ENCODE data around the gene LYST.
"Not testable (repeated sequence)": the region's sequence is repeated elsewhere in the genome, so short reads cannot be mapped to it uniquely, and the experiment has no call there.

The LYST gene

DNA sequence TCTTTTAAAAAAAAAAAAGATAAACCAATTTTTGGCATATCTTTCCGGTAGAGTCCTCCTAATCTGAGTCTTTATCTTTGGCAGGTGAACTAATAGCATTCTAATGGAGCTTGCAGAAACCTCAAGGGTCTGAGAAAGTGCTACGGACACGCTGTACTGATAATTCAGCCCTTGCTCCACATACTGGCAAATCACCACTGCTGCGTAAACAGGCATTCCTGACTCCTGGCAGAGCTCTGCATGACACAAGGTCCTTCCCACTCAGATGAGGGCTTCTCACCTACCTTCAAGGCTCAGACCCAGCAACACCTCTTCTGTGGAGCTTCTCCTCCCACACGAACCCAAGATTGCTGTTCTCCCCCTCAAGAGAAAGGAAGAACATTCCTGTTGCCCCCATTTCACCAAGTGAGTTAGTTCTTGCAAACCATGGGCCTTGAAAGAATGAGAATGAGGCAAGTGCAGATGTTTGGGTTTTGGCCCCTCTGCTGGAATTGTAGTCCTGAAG, 48.0 kb downstream of the LYST start:
- DNase-seq (ENCODE audit: low read depth): no peak

DNA sequence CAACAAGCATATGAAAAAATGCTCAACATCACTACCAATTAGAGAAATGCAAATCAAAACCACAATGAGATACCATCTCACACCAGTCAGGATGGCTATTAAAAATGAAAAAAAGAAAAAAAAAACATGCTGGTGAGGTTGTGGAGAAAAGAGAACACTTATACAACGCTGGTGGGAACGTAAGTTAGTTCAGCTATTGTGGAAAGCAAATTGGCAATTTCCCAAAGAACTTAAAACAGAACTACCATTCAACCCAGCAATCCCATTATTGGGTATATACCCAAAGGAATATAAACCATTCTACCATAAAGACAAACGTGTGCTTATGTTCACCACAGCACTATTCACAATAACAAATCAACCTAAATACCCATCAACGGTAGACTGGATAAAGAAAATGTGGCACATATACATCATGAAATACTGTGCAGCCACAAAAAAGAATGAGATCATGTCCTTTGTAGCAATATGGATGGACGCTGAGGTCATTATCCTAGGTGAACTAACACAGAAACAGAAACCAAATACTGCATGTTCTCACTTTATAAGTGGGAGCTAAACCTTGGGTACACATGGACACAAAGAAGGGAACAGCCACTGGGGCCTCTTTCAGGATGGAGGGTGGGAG, 49.5 kb downstream of the LYST start:
- DNase-seq (ENCODE audit: low read depth): no peak

DNA sequence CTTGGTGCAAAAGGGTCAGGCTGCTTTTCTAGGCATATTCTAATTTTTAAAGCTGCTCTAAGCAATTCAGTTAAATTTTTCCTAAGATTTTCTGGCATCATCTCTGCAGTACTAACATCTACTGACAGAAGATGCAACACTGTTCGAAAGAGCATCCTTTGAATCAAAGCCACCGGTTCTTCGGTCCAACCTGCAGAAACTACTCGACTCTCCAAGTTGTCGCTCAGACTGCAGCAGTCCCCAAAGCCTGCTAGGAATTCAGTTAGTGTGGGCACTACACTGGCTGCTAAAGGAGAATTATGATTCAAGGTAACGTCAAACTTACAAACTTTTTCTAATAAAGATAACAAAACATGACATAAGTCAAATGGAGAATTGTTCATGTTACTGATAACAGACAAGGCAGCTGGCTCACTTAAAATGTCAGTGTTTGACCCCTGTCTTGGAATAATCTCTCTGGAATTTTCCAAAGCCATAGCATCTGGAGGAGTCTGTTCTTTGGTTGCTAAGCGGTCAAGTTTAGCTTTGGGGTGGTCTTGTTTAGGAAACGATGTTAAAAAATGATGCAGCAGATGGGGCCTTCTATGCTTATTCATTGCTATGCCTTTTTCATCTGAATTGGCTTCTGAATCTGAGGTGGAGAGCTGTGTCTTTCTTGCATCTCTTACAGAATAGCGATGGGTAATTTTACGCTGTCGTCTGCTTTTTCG, 56.9 kb downstream of the LYST start:
- DNase-seq (ENCODE audit: low read depth): no peak

GRCh38 chr1:235808223-235808622, 58.5 kb downstream of the LYST start:
- DNase-seq (ENCODE audit: low read depth): no peak

DNA sequence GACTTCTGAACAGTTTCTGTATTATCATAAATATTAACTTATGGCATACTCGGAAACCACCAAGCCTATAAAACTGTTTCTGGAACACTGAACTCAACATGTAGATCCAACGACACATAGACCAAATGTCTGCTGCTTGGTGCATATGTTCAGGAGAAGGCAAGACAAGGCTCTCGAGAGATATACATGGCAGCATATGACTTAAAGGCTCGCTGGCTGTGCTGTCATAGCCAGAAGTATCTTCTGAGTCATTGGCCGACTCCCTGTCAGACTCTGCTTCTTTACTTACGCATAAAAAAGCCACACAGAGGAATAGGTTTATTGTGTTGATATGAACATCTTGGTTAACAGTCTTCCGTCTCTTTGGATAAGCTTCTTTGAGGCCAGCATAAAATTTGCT, 60.6 kb downstream of the LYST start:
- DNase-seq (ENCODE audit: low read depth): no peak

DNA sequence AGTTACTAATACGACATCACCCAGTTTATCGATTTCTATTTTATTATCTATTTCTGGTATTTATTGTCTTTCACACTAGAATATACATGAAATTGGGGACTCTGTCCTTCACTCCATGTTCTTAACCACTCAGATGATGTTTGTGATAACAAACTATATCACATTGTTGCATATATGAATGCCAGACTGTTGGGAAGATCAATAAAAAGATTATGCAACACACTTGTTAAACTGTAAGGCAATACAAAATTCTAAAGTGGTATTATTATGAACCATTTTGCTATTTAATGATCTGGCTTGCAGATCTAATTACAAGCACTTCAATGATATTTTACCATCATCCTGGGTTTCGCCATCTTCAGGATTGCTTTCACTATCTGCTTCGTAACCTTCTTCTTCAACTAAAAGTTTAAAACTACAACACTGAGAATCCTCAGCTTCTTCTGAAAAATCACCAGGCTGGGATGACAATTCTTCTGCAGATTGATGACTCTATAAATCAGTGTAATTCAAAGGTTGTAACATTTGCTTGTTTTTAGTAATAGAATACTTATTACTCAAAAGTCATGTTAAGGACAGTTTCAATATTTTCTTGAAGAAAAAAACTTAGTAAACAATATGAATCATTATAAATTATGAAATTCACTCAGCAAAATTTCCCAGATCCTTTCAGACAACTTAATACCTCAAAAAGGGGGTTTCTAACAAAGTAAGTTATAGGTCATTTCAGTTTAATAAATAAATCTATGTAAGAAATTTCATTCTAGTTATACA, 63.9 kb downstream of the LYST start:
- no peak for DNase-seq (ENCODE audit: low read depth)

GRCh38 chr1:235799264-235799663, 67.4 kb downstream of the LYST start:
- DNase-seq (ENCODE audit: low read depth): no peak

GRCh38 chr1:235791532-235792060, 75.1 kb downstream of the LYST start:
- no peak for DNase-seq (ENCODE audit: low read depth)

DNA sequence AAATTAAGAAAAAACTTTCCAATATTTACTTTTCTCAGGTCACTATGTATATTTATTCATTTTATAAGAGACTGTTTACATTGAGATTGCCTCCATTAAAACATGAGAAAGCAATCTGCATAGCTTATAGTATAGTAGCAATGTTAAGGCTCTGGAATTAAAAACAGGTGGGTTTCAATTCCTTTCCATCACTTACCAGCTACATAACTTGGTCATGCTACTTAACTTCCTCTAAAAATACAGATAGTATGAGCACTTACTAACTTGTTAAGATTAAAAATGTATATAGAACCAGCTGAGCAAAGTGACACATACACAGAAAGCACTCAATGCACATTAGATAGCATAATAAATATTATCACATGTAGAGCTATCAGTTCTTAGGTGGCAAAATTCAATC, 76.6 kb downstream of the LYST start:
- DNase-seq (ENCODE audit: low read depth): no peak

DNA sequence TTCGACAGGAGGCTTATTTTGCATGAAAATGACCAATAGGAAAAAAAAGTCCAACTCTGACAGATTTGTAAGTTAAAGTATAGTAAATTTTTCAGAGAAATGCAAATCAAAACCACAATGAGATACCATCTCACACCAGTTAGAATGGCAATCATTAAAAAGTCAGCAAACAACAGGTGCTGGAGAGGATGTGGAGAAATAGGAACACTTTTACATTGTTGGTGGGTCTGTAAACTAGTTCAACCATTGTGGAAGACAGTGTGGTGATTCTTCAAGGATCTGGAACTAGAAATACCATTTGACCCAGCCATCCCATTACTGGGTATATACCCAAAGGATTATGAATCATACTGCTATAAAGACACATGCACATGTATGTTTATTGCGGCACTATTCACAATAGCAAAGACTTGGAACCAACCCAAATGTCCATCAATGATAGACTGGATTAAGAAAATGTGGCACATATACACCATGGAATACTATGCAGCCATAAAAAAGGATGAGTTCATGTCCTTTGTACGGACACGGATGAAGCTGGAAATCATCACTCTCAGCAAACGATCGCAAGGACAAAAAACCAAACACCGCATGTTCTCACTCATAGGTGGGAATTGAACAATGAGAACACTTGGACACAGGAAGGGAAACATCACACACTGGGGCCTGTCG, 80.3 kb downstream of the LYST start:
- DNase-seq (ENCODE audit: low read depth): not testable (repeated sequence)

GRCh38 chr1:235784950-235785349, 81.8 kb downstream of the LYST start:
- DNase-seq (ENCODE audit: low read depth): no peak

- DNase-seq (ENCODE audit: low read depth): no peak
Measured at GRCh38 chr1:235783148-235783776, 83.4 kb downstream of the LYST start.

DNA sequence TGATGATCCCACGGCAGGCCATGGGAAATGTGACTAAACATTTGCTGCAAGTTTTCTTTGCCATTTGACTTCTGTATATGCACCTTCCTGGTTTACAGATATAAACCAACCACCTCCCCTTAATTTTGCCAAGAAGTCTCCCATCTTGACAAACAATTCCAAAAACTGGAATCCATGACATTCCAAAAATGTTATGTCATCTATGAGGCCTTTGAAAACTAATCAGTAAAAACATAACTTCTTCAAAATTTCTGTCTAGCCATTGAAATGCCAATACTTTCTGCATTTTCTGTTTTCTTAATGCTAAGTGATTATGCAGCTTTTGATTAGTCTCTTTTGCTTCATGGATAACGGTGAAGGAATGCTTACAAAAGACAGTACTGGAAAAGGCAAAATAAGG, 84.1 kb downstream of the LYST start:
- DNase-seq (ENCODE audit: low read depth): no peak

DNA sequence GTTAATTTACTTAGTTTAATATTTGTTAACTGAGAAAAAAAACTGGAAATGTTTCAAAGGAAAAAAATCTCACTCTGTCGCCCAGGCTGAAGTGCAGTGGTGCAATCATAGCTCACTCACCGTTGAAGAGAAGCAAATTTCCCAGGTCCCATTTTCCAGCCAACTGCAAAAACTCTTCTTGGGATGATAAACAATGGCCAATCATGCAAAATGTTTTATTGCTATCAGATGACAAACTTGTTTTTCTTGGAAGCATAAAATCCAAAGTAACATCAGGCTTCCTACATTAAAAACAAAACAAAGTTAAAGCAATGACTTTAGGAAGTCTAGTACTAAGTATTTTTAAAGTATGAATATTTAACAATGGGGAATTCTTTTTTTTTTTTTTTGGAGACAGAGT, 84.9 kb downstream of the LYST start:
- DNase-seq (ENCODE audit: low read depth): no peak

GRCh38 chr1:235779770-235780169, 86.9 kb downstream of the LYST start:
- DNase-seq (ENCODE audit: low read depth): no peak

DNA sequence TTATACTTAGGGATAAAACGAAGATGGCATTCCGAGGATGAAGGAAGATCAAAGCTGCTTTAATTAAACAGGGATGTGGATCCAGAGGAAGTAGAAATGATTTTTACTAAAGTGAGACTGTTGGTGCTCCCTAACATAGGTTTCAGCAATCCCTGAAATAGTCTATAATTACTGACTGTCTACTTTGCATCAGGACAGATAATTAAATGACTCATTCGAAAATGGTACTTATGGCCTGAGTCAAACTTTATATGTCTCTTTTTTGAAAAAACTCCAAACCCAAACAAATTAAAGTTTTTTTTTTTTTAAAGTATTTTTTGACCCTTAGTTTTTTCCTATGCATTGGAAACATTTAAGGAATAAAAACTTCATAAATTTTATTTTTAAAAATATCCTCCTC, 90.3 kb downstream of the LYST start:
- DNase-seq (ENCODE audit: low read depth): no peak

DNA sequence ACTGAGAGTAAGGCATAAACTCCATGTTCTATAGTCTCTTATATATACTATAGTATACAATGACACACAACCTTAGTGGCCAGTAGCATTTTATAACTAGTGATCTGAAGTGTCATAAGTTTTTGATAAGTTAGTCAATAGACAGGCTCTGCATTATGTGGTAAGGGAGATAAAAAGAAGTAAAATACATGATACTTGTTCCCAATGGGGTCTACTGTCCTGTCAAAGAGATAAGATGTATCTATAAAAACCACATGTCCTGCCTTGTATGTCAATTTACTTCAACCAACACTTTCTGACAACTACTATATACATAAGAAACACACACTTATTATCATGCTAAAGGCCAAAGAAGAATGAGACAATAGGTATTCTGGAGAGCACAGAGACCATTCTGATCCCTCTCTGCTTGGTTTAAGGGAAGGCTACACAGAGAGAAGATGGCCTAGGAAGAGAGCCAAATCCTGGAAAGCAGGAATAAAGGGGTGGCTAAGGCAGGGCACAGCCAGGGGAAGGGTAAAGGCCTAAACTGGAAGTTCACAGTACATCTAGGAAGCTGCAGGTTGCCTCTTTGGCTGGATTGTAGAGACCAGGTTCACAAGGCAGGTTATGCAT, 91.4 kb downstream of the LYST start:
- no peak for DNase-seq (ENCODE audit: low read depth)

DNA sequence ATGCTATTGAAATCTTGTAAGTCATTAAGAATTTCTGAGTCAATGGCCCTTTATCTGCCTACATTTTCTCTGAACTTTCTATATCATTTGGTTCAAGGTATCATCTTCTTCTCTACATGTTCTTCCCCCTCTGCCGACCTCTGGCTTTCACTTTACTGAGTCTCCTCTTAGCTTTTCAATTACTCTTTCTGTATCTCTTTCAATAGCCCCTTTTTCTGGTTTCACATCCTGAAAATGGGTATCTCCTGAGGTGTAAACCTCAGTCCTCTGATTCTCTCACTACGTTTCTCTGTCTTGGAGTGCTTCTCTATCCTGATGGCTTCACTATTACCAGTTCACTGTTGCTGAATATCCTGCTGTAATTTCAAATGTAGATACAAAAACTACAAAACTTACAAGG, 98.9 kb downstream of the LYST start:
- DNase-seq (ENCODE audit: low read depth): no peak

- no peak for DNase-seq (ENCODE audit: low read depth)
Measured at GRCh38 chr1:235766794-235767285, 99.9 kb downstream of the LYST start.

GRCh38 chr1:235763962-235764361, 102.7 kb downstream of the LYST start:
- DNase-seq (ENCODE audit: low read depth): no peak

- DNase-seq (ENCODE audit: low read depth): no peak
Measured at GRCh38 chr1:235759336-235759735, 107.4 kb downstream of the LYST start.

All from T-helper 22 cell (primary cell).